ENCODE data around the gene RCOR3.

RCOR3 gene

GRCh38 chr1:211324992-211325775 lies 66.0 kb downstream of the RCOR3 start:
- DNase-seq (ENCODE audit: low read depth in 2 of 2) = no peak

DNA sequence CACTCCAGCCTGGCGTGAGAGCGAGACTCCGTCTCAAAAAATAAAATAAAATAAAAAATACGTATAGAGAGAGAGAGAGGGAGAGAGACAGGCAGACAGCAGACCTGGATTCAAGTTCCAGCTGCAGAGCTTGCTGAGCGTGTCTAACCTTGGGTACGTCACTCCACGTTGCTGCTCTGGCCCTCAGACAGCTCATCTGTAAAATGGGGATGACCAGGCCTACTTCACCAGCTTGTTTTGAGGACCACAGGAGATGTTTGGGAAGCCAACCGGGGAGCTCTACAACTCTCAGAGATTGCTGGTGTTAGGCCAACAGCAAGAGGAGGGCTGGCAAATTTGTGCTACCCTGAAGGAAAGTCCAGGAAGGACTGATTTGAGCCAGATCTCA lies 67.0 kb downstream of the RCOR3 start:
- DNase-seq (ENCODE audit: low read depth in 2 of 2) = no peak

DNA sequence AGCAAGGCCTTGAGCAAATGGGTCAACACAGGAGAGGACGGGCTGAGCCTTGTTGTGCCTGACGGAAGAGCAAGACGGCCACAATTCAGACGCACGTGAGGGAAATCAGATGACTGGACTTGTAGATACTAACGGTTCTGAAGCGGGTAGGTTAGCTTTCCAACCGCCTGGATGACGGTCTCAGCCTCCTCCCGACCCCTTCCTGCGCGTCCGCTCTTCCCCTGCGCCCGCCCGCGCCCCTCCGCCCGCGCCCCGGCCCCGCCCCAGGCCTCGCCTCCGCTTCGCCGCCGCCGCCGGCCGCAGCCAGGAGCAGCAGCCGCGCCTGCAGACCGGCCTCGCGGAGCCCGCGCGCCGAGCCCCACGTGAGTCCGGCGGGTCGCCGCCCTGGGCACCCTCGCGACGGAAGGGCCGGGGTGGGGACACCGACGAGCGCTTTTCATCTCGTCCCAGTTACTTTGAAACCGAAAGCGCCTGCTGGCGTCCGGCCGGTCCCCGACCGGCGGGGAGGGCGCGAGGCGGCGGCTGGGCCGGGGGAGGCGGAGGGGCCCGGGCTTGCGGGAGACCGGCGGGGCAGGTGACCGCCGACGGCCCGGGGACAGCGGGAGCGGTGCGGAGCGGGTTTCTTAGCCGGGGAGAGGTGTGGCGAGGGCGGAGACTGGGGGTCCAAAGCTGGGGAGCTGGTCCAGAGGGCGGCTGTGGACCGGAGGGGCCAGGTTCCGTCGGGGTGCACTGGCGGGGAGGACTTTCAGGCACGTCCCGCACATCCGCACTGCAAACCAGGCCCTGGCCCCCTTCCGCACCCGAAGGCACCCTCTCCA lies 67.6 kb downstream of the RCOR3 start, which contains the start of gene TRAF5:
Gene TRAF5, plus strand, starts transcription at position 306 of the 818 bp plus-strand sequence. CDS start 26,407 bp downstream, outside the sequence.
- peak in 1 of 2 donors; percentile 28 for DNase-seq (ENCODE audit: low read depth in 2 of 2)

DNA sequence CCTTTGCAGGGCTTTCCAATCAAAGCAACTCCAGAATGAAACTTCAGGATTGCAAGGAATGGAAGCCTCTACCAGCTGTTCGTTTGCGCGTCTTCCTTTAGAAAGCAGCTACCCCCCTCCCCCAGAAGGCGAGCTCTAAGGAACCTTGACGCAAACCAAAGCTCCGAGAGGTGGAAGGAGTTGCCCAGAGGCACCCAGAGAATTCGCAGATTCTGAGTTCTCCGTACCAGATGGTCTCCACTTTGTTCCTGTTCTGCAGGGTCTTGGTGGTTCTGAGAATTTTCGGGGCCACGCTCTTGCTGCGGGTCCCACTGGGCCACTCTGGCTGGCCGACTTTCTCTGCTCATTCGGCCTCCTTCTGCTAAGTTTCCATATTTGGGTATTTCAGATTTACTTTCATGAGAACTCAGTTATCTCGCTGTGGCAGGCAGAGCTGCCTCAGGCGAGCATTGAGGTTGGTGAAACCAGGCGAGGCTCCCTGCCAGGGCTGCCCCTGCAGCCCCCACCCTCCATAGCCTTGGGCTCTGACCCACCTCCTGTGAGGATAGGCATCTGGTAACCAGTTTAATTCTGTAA lies 68.3 kb downstream of the RCOR3 start:
- DNase-seq (ENCODE audit: low read depth in 2 of 2) = peak in 1 of 2 donors; percentile 18

GRCh38 chr1:211328084-211328694 lies 69.0 kb downstream of the RCOR3 start:
- no peak for DNase-seq (ENCODE audit: low read depth in 2 of 2)

GRCh38 chr1:211328866-211329475 lies 69.8 kb downstream of the RCOR3 start:
- DNase-seq (ENCODE audit: low read depth in 2 of 2) = no peak

- no peak for DNase-seq (ENCODE audit: low read depth in 2 of 2)
Measured at GRCh38 chr1:211329764-211330201, 70.6 kb downstream of the RCOR3 start.

- DNase-seq (ENCODE audit: low read depth in 2 of 2) = no peak
Measured at GRCh38 chr1:211330282-211330936, 71.2 kb downstream of the RCOR3 start.

DNA sequence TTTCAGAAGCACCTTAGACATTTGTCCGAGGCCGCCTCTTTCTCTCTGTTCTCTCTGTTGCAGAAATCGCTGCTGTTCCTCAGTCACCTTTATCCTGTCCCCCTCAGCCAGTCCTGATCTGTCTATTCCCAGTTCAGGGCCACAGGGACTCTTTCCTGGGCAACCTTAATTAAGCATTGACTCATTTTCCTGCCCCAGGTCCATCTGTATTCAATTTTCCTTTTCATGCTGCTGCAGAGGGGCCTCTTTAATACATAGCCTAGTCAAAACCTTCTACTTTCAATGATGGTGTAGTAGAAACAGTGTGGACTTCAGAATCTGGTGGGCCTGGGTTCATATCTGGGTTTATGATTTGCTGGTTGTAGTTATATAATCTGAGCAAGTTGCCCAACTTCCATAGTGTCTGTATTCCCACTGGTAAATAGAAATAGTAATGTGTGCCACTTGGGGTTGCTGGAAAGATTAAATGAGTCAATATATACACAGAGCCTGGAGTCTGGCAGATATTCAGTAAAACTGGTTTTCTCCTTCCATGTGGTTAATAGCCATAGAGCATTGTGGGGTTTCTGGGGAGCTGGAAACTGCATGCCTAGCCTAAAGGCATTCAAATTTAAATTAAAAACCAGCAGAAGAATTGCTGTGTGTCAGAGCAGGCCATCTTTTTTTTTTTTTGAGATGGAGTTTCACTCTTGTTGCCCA lies 72.0 kb downstream of the RCOR3 start:
- no peak for DNase-seq (ENCODE audit: low read depth in 2 of 2)

DNA sequence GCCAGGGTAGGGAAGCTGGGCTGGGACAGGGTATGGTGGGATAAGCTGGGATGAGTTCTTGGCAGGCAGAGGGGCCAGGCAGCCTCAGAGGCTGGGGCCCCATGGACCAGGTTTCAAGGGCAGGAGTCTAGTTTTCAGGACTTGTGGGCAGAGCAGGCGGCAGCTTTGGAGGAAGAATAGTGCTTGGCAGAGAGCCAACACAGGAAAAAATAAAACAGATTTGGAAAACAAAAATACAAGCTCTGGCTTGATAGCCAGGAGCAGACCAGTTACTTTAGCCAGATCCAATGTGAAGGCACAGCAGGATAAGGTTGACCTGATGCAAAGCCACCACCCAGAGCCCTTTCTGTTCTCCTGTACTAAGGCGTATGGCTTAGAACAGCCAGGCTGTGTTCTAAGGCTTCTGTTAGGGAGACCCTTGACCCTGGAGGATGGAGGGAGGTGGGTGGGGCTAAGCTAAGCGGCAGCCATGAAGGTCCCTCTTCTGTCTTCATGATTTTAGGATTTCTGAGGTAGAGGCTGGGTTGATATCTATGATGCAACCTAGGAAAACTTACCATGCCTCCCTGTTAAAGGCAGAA lies 73.0 kb downstream of the RCOR3 start:
- no peak for DNase-seq (ENCODE audit: low read depth in 2 of 2)

- no peak for DNase-seq (ENCODE audit: low read depth in 2 of 2)
Measured at GRCh38 chr1:211332830-211333229, 73.7 kb downstream of the RCOR3 start.

DNA sequence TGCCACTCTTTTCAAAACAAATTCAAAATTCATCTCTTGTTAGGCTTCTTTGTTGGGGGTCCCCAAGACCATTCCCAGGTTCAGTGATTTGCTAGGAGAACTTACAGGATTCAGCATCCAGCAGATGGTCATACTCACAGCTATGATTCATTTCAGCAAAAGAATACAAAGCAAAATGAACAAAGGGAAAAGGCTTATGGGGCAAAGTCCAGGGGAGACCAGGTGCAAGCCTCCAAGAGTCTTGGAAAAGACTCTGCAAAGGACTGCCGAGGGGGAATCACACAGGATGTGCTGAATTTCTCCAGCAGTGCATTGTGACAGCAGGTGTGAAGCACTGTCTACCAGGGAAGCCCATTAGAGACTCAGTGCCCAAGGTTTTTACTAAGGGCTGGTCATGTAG lies 74.7 kb downstream of the RCOR3 start:
- no peak for DNase-seq (ENCODE audit: low read depth in 2 of 2)

DNA sequence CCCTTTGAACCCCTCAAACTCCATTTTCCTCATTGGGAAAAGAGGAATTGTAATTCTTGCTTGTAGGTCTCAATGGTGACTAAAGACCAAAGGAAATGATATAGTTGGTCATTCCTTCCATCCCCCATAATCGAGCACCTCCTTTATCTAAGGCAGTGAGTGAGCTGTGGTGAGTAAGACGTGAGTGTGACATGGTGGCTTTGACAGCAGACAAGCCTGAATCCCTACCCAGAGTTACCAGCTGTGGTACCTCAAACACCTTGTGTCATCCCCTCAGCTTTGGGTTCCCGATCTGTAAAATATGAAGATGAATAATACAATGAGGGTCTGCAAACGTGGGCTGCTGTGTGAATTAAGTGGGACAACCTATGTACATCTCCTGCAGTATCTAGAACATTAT lies 75.8 kb downstream of the RCOR3 start:
- peak in 1 of 2 donors; percentile 30 for DNase-seq (ENCODE audit: low read depth in 2 of 2)

DNA sequence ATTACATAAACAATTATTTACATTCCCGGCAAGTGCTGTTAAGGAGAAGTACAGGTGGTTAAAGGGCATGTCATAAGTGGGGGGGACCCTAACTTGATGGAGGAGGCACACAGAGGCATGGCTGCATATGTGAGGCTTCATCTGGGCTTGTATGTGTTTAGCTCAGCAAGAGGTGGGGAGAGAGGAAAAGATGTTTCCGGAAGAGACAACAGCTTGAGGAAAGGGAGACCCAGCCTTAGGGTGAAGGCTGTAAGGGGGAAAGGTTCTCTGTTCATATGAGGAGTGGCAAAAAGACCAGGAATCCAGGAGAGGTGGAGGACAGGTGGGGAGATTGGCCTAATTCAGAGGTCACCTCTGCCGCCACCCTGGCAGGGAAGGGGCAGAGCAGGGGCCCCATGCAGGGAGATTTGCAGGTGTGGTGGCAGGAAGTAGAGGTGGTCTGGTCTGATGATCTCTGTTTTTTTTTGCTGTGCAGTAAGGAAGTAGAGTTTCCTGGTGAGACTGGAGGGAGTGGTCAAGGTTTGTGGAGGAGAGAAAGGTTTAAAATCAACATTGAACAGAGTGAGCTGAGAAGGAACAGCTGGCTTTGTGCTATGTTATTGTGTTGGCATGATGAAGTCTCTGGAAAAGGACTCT lies 76.5 kb downstream of the RCOR3 start:
- DNase-seq (ENCODE audit: low read depth in 2 of 2) = no peak

GRCh38 chr1:211336161-211336560 lies 77.0 kb downstream of the RCOR3 start:
- no peak for DNase-seq (ENCODE audit: low read depth in 2 of 2)

- no peak for DNase-seq (ENCODE audit: low read depth in 2 of 2)
Measured at GRCh38 chr1:211336775-211337174, 77.6 kb downstream of the RCOR3 start.

GRCh38 chr1:211337430-211338223 lies 78.5 kb downstream of the RCOR3 start:
- no peak for DNase-seq (ENCODE audit: low read depth in 2 of 2)

GRCh38 chr1:211338224-211338620 lies 79.1 kb downstream of the RCOR3 start:
- DNase-seq (ENCODE audit: low read depth in 2 of 2) = no peak

GRCh38 chr1:211339631-211340041 lies 80.5 kb downstream of the RCOR3 start:
- no peak for DNase-seq (ENCODE audit: low read depth in 2 of 2)
